H1 (cell line): ENCODE measurements around the gene TSPEAR. TPM values are rescaled to one million over a fixed set of nuclear protein-coding genes. Genes with fewer than 3 reads are reported as not detected.

ENCODE experiments used
- CTCF ChIA-PET: fragments of 300-600 bp; sonication (Branson Sonifier 250); formaldehyde crosslinking; loops from one replicate; lab custom pipeline; 2021; ENCODE audit not compliant: partially characterized antibody; lab: Charles Lee
- POLR2A ChIA-PET: fragments of 300-600 bp; sonication (Branson Sonifier 250); formaldehyde crosslinking; loops from one replicate; lab custom pipeline; 2021; ENCODE audit warnings: inconsistent platforms; ENCODE audit not compliant: partially characterized antibody; lab: Charles Lee
- DNase-seq, 2 experiments: peaks; one replicate each; pipeline versions ENCODE4 v3.0.0 to v3.0.0-alpha.2; 2010 to 2022; ENCODE audit warnings: low spot score in 2 of 2, low read depth in 1 of 2, mixed read lengths in 1 of 2
- FAIRE-seq: peaks from 2 replicates; lab custom pipeline; 2011; peaks lifted over from hg19 to GRCh38; lab: Jason Lieb, UNC
- H2AFZ ChIP-seq: 2 replicates; pipeline ENCODE4 v1.8.1; 2012; ENCODE audit warnings: low read length, inconsistent platforms
- H2AK5ac ChIP-seq: 2 replicates; pipeline ENCODE4 v1.6.1; 2013; ENCODE audit warnings: low read depth, low read length
- H2BK120ac ChIP-seq: replicated peaks from 2 replicates; pipeline ENCODE3; 2013; ENCODE audit warnings: low read depth, low read length, inconsistent platforms
- H2BK12ac ChIP-seq: 2 replicates; pipeline ENCODE4 v1.6.1; 2013; ENCODE audit warnings: low read depth, low read length
- H2BK15ac ChIP-seq: 2 replicates; pipeline ENCODE4 v1.6.1; 2013; ENCODE audit warnings: low read length
- H2BK20ac ChIP-seq: 2 replicates; pipeline ENCODE4 v1.6.1; 2013; ENCODE audit warnings: low read length
- H2BK5ac ChIP-seq: 2 replicates; pipeline ENCODE4 v1.6.1; 2013; ENCODE audit warnings: low read depth, low read length
- H3K14ac ChIP-seq: 2 replicates; pipeline ENCODE4 v1.6.1; 2013; ENCODE audit warnings: inconsistent platforms; ENCODE audit not compliant: insufficient read length
- H3K18ac ChIP-seq: 2 replicates; pipeline ENCODE4 v1.6.1; 2013; ENCODE audit warnings: low read length; ENCODE audit errors: extremely low read depth
- H3K23ac ChIP-seq: 2 replicates; pipeline ENCODE4 v1.6.1; 2013; ENCODE audit warnings: inconsistent platforms; ENCODE audit not compliant: insufficient read length
- H3K23me2 ChIP-seq: 2 replicates; pipeline ENCODE4 v1.6.1; 2013; ENCODE audit warnings: low read depth, low read length
- H3K27ac ChIP-seq: 2 replicates; pipeline ENCODE4 v1.6.1; 2011; ENCODE audit warnings: low read depth, low read length, inconsistent platforms
- H3K27me3 ChIP-seq, 4 experiments: replicated peaks in 1 of 4; 1 replicate in 1 of 4; 2 replicates in 3 of 4; pipeline versions ENCODE4 v1.6.1 to v1.8.1; 2011 to 2013; ENCODE audit warnings: low read length in 3 of 4, mild to moderate bottlenecking in 3 of 4, inconsistent platforms in 2 of 4, mixed read lengths in 2 of 4, moderate library complexity in 1 of 4; ENCODE audit not compliant: control insufficient read depth in 3 of 4, insufficient read depth in 3 of 4; ENCODE audit errors: extremely low read depth in 1 of 4
- H3K36me3 ChIP-seq, 4 experiments: 2 replicates each; pipeline versions ENCODE4 v1.6.1 to v1.8.1; 2011 to 2013; ENCODE audit warnings: mild to moderate bottlenecking in 4 of 4, low read length in 3 of 4, moderate library complexity in 2 of 4, control low read depth in 1 of 4, inconsistent platforms in 1 of 4; ENCODE audit not compliant: insufficient read depth in 4 of 4, control insufficient read depth in 2 of 4
- H3K4ac ChIP-seq: replicated peaks from 2 replicates; pipeline ENCODE3; 2013; ENCODE audit warnings: low read length, low read depth, mixed read lengths, inconsistent platforms; ENCODE audit not compliant: insufficient read length
- H3K4me1 ChIP-seq, 4 experiments: replicated peaks in 1 of 4; 1 replicate in 1 of 4; 2 replicates in 3 of 4; pipeline versions ENCODE4 v1.6.1 to v1.8.1; 2011 to 2013; ENCODE audit warnings: low read length in 3 of 4, inconsistent platforms in 2 of 4, mixed read lengths in 1 of 4; ENCODE audit not compliant: insufficient read depth in 4 of 4, control insufficient read depth in 3 of 4
- H3K4me2 ChIP-seq, 2 experiments: 2 replicates each; pipeline versions ENCODE4 v1.6.1 to v1.8.1; 2011 to 2013; ENCODE audit warnings: low read depth in 2 of 2, low read length in 2 of 2, control low read depth in 1 of 2, inconsistent platforms in 1 of 2, mild to moderate bottlenecking in 1 of 2; ENCODE audit not compliant: insufficient read depth in 1 of 2
- H3K4me3 ChIP-seq, 4 experiments: fragments of 200-600, 300-600 bp in 1 of 4; sonication (generic), shearing (Covaris generic), sonication (Bioruptor Twin) in 1 of 4; 2 replicates each; pipeline versions ENCODE4 v1.5.1 to v1.8.1; 2011 to 2016; ENCODE audit warnings: low read length in 4 of 4, low read depth in 3 of 4, control low read depth in 2 of 4, inconsistent platforms in 2 of 4, mild to moderate bottlenecking in 2 of 4, mixed read lengths in 1 of 4, moderate library complexity in 1 of 4; ENCODE audit not compliant: insufficient read depth in 2 of 4; ENCODE audit errors: extremely low read depth in 1 of 4
- H3K56ac ChIP-seq: replicated peaks from 2 replicates; pipeline ENCODE3; 2013; ENCODE audit warnings: low read depth, mild to moderate bottlenecking, mixed read lengths, low read length, inconsistent platforms; ENCODE audit not compliant: insufficient read length
- H3K79me1 ChIP-seq: 2 replicates; pipeline ENCODE4 v1.6.1; 2013; ENCODE audit warnings: low read depth, low read length, control low read depth
- H3K79me2 ChIP-seq, 2 experiments: 2 replicates each; pipeline versions ENCODE4 v1.6.1 to v1.8.1; 2012 to 2013; ENCODE audit warnings: low read length in 2 of 2, mild to moderate bottlenecking in 2 of 2, inconsistent platforms in 1 of 2; ENCODE audit not compliant: insufficient read depth in 2 of 2, control insufficient read depth in 1 of 2
- H3K9ac ChIP-seq, 4 experiments: replicated peaks in 1 of 4; 1 replicate in 1 of 4; 2 replicates in 3 of 4; pipeline versions ENCODE4 v1.6.1 to v1.8.1; 2011 to 2013; ENCODE audit warnings: low read depth in 3 of 4, low read length in 3 of 4, control low read depth in 2 of 4, mild to moderate bottlenecking in 2 of 4, moderate library complexity in 2 of 4, inconsistent platforms in 1 of 4; ENCODE audit errors: extremely low read depth in 1 of 4
- H3K9me3 ChIP-seq, 2 experiments: 2 replicates each; pipeline versions ENCODE4 v1.6.1 to v1.8.1; 2012 to 2013; ENCODE audit warnings: mild to moderate bottlenecking in 2 of 2, moderate library complexity in 2 of 2, control low read depth in 1 of 2, inconsistent platforms in 1 of 2, low read depth in 1 of 2, low read length in 1 of 2, mixed read lengths in 1 of 2; ENCODE audit not compliant: insufficient read depth in 2 of 2
- H4K20me1 ChIP-seq, 2 experiments: replicated peaks in 1 of 2; 2 replicates each; pipeline versions ENCODE3 to v1.8.1; 2011 to 2013; ENCODE audit warnings: inconsistent platforms in 2 of 2, low read length in 2 of 2, mild to moderate bottlenecking in 1 of 2; ENCODE audit not compliant: insufficient read depth in 2 of 2, control insufficient read depth in 1 of 2
- H4K5ac ChIP-seq: 2 replicates; pipeline ENCODE4 v1.6.1; 2013; ENCODE audit warnings: low read length, low read depth, mixed read lengths, inconsistent platforms; ENCODE audit not compliant: insufficient read length
- H4K8ac ChIP-seq: 2 replicates; pipeline ENCODE4 v1.8.0; 2013; ENCODE audit warnings: mild to moderate bottlenecking, moderate library complexity, low read length, inconsistent platforms; ENCODE audit not compliant: insufficient read depth; ENCODE audit errors: extremely low read depth
- H4K91ac ChIP-seq: replicated peaks from 2 replicates; pipeline ENCODE3; 2013; ENCODE audit warnings: low read length, mixed read lengths, inconsistent platforms; ENCODE audit not compliant: insufficient read length
- BRCA1 ChIP-seq: IDR thresholded peaks from 2 replicates; pipeline ENCODE4 v1.6.1; 2012; ENCODE audit warnings: low read depth, low read length, improper control_type of control experiment
- HDAC6 ChIP-seq: IDR thresholded peaks from one replicate; pipeline ENCODE4 v1.7.1; 2012; ENCODE audit warnings: low read depth, mild to moderate bottlenecking, inconsistent platforms, low read length, moderate library complexity
- PHF8 ChIP-seq: fragments of 200-600 bp; sonication (generic); conservative IDR thresholded peaks from 2 replicates; pipeline ENCODE4 v1.7.1; 2012; ENCODE audit warnings: low read depth, mild to moderate bottlenecking, inconsistent platforms, low read length, moderate library complexity
- WGBS, 2 experiments: shearing (Covaris generic) in 1 of 2; methylation state at CpG; one replicate each; pipeline versions ENCODE4 v1.1.6 to v1.1.7; 2013 to 2015; ENCODE audit warnings: low lambda C conversion rate in 2 of 2, mixed read lengths in 2 of 2, inconsistent platforms in 1 of 2, low coverage in 1 of 2, missing lambda C conversion rate in 1 of 2; ENCODE audit not compliant: insufficient replicate concordance in 2 of 2, insufficient coverage in 1 of 2, insufficient read length in 1 of 2; ENCODE audit errors: extremely low coverage in 1 of 2, missing lambda C conversion rate in 1 of 2; 5-methylcytosine and 5-hydroxymethylcytosine counted together
- polyA plus RNA-seq, 7 experiments: library from polyadenylated mRNA; depleted of rRNA in 3 of 7; stranded (reverse) in 5 of 7; unstranded in 2 of 7; fragments of >200 nt in 5 of 7; fragments of 200-250 nt in 2 of 7; gene quantifications; 1 replicate in 5 of 7; 2 replicates in 1 of 7; 4 replicates in 1 of 7; pipeline versions ENCODE4 v1.2.1 to v1.2.3, GENCODE V29; 2011 to 2013; ENCODE audit warnings: missing spikeins in 2 of 7, mixed read lengths in 2 of 7
- total RNA-seq: library from RNA; stranded (reverse); fragmentation: NEBNext Ultra II Directional; extraction: Animal tissue kit (Norgen Biotek cat#: 25700); gene quantifications from 2 replicates; pipeline ENCODE4 v1.2.1, GENCODE V29; 2021

TSPEAR gene
- total and polyA plus RNA-seq, 2 of the 8 experiments (the other 6 are each of a cell fraction or from before 2014, with no cell fraction given): 0.58 to 0.89 TPM

DNA sequence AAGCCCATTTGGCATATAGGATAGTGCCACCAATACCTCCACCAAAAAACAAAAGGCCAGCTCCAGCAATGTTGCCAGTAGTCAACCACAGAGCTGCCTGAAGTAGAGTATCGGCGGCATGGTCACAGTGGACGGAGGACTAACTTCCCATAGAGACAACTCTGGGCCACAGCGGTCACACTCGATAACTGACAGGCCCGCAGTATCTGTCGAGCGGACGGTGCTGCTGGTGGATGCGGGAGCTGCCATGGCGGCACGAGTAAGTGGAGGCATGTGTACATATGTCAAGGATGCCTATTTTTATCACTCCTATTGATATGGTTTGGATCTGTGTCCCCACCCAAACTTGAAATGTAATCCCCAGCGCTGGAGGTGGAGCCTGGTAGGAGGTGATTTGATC is 33.5 kb downstream of the TSPEAR start:
- H3K9me3 ChIP-seq: no peaks in the 10 kb centered on the region
- CTCF ChIA-PET: interaction anchor here (1.5 kb wide), 1 partner anchor 83 kb away, joined by 5 read pairs; no protein-coding TSS in a partner anchor
- no peak overlapping the region for H2BK15ac ChIP-seq
- no peak overlapping the region for H2BK5ac ChIP-seq
- H4K20me1 ChIP-seq: no peaks in the 10 kb centered on the region
- no peak overlapping the region for H3K14ac ChIP-seq
- DNase-seq: no peak
- no peaks in the 10 kb centered on the region; a peak in 1 of 7 replicates for H3K4me1 ChIP-seq
- no peak overlapping the region for H3K9ac ChIP-seq
- no peak overlapping the region for H2AFZ ChIP-seq
- no peak overlapping the region for H4K5ac ChIP-seq
- H4K91ac ChIP-seq: no peak overlapping the region
- no peak overlapping the region for H3K23ac ChIP-seq
- H3K4me3 ChIP-seq: no peak overlapping the region
- H3K4me2 ChIP-seq: no peak overlapping the region
- no peak overlapping the region for H3K4ac ChIP-seq
- H2BK20ac ChIP-seq: no peak overlapping the region
- H3K27ac ChIP-seq: no peak overlapping the region
- no peak overlapping the region for H4K8ac ChIP-seq
- POLR2A ChIA-PET: no interaction called here
- H3K23me2 ChIP-seq: no peaks in the 10 kb centered on the region
- no peak for FAIRE-seq
- no peak overlapping the region for H2AK5ac ChIP-seq
- no peaks in the 10 kb centered on the region for H3K79me2 ChIP-seq
- H2BK120ac ChIP-seq: no peak overlapping the region
- H3K79me1 ChIP-seq: no peaks in the 10 kb centered on the region
- H2BK12ac ChIP-seq: no peak overlapping the region
- 0 out of 8 replicates have a peak, but pooled peaks cover 0 to 2% (median 0%) of the 10 kb centered on the region in 4 experiments for H3K36me3 ChIP-seq
- H3K18ac ChIP-seq: no peak overlapping the region
- no peak overlapping the region for H3K56ac ChIP-seq
- H3K27me3 ChIP-seq: no peaks in the 10 kb centered on the region
- 90% methylated on average over 13 of the region's 13 CpGs; no CpG with 5 or more reads in 1 of the 2 experiments for WGBS, 2 experiments
- TF ChIP-seq BRCA1 (no peak), HDAC6 (no peak), PHF8 (no peak)
